Activated CD8-positive, alpha-beta memory T cell treated with anti-CD3 and anti-CD28 coated beads, Interleukin-2, amount 50 U/mL, for 24 hours (primary cell): ENCODE measurements around the gene SLC25A45.
A peak's percentile ranks its signal among the peaks of the same experiment; 100 is the strongest.

Experiments used
- DNase-seq: peaks from one replicate; pipeline ENCODE4 v3.0.0-alpha.2; 2020; ENCODE audit errors: extremely low read depth

The SLC25A45 gene

GRCh38 chr11:65389294-65389980, 7.0 kb upstream of the SLC25A45 start:
- no peak for DNase-seq

- no peak for DNase-seq
Observed at GRCh38 chr11:65388731-65389130, 6.3 kb upstream of the SLC25A45 start.

GRCh38 chr11:65386307-65387140, 4.1 kb upstream of the SLC25A45 start, which contains the start of gene FRMD8:
Gene FRMD8, plus strand, starts transcription at chr11:65386637. Its CDS starts 400 bp downstream, at chr11:65387037.
- peak; percentile 58 for DNase-seq

GRCh38 chr11:65384301-65384889, 1.9 kb upstream of the SLC25A45 start:
- no peak for DNase-seq

- no peak for DNase-seq
Observed at GRCh38 chr11:65383778-65384177, 1.3 kb upstream of the SLC25A45 start.

DNA sequence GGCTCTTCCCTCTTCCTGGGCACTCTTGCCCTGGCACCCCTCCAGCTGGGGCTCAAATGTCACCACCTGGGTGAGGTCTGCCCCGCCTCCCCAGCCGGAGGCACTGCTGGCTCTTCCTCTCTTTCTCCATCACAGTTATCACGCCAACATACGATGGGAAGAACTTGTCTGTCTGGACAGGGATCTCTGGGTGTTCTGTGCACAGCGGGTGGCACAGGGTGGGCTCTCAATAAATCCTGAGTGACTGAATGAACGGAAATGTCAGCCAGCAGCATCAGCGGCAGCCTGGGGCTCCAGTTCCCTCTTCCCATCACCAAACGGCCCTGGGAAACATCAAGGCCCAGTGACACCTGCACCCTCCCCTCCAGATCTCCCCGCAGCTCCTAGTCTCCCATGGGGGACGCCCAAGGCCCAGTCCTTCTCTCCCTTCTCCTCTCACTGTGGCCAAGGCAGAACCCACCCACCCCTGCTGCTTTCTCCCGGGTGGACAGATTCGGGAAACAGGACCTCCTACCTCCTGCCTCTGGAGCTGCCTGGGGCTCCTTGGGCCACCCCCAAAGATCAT, 440 bp upstream of the SLC25A45 start:
- no peak for DNase-seq

DNA sequence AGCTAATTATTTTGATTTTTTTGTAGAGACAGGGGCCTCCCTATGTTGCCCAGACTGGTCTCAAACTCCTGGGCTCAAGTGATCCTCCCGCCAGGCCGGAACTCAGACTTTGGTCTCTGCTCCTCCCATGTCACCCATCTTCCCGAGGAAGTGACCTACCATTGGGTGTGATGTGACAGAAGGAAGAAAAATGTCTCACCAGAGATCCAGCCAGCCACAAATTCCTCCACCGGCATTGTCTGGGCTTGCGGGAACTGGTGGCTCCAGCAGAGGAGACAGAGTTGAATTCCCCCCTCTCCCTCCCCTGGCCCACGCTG, 772 bp downstream of the SLC25A45 start:
- DNase-seq: no peak

DNA sequence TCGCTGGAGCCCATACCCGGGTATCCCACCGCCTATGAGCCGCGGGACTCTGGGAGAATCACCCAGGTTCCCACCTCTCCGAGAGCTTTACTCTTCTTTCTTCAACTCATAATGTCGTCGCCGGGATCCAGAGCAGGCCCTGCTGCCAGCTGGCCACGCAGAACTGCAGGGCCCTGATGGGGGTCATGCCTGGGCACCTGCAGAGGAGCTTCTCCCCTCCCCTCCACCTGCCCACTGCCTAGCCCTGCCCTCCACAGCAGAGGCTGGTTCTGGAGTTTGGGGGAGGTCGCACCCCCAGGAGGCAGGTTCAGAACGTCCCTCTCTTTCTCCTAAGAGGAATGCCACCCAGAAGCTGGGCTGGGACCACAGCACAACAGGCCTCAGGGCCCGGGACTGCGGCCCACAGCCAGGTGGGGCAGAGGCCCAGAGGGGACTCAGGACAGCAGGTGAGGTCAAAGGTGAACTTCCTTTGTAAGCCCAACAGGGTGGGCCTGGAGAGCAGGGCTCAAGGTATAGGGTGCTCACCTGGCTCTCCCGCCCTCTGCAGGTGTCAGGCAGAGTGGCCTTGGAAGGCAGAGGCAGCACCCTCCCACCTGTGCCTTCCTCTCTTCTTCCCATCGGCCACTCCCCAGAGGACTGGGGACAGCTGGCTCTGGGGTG, 1.9 kb downstream of the SLC25A45 start:
- DNase-seq: no peak

GRCh38 chr11:65379698-65380459, 2.6 kb downstream of the SLC25A45 start:
- DNase-seq: no peak

- DNase-seq: no peak
Observed at GRCh38 chr11:65378928-65379638, 3.4 kb downstream of the SLC25A45 start.

DNA sequence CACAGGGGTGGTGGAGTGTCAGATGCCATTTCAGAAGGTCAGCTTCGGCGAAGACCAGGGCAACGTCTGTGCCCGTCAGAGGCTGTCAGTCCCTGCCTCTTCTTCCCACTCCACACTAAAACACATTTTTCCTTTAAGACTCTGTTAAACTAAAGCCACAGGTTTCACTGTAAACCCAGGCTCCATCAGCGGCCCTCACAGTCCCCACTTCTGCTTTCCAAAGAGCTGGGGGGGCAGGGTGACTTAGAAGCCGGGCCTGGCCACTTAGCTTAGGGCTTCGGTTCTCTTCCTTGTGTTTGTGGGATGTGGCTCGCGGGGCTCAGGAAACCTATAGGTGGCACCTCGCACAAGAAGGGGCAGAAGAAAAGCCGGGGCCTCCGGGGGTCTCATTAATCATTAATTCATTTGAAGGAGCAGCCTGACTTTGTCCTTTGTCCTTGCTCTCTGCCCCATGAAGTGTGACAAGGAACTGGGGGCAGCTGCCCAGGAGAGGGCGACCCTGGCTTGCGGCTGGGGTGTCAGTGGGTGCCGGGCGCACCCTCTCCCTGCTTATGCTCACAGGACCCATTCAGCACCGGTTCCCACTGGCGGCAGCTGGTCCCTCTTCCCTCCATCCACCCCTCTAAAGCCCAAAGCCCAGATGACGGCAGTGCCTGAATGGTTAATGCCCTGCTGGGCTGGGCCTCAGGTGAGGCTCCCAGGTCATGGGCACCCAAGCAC, 4.1 kb downstream of the SLC25A45 start:
- DNase-seq: no peak

- DNase-seq: no peak
Observed at GRCh38 chr11:65377777-65378176, 4.7 kb downstream of the SLC25A45 start.

DNA sequence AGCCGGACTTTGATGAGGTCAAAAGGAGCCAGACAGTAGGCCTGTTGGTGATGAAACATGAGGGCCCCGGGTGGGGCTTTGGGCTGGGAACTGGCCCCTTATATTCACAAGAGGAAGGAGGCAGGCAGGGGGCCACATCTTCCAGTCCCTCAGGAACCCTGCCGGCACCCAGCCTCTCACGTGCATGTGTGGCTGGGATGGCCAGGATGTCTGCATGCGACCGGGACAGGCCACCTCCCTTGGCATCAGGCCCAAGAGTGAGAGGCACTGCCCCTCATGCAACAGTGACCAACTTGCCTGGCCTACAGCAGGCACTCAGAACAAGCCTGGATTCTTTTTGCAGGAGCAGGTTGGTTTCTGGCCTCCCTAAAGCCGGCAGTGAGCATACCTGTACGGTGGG, 5.4 kb downstream of the SLC25A45 start:
- DNase-seq: no peak

- DNase-seq: no peak
Observed at GRCh38 chr11:65376138-65376713, 6.2 kb downstream of the SLC25A45 start.

DNA sequence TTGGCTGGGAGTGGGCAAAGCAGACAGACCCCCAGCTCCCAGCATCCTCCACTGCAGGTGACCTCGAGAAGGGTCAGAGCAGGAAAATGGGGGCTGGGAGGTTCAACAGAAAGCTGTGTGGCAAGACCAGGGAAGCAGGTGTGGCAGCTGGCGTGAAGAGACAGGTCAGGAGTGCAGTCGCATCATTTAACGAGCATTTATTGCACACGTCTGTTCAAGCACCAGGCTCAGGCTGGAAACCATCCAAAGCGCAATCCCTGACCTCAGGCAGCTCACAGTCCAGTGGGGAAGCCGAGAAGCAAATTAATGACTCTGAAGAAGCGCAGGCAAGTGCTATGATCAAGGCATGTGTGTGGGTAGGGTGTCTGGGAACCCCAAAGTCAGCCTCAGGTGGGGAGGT, 7.4 kb downstream of the SLC25A45 start:
- no peak for DNase-seq

GRCh38 chr11:65373839-65374580, 8.4 kb downstream of the SLC25A45 start:
- no peak for DNase-seq

GRCh38 chr11:65370659-65371049, 11.8 kb downstream of the SLC25A45 start:
- no peak for DNase-seq

- DNase-seq: no peak
Observed at GRCh38 chr11:65366340-65366773, 16.1 kb downstream of the SLC25A45 start.

- no peak for DNase-seq
Observed at GRCh38 chr11:65363770-65364169, 18.7 kb downstream of the SLC25A45 start.
